SJSA1 (cell line): ENCODE results near the gene SFXN1. TPM values are rescaled to one million over a fixed set of nuclear protein-coding genes. Genes with fewer than 3 reads are reported as not detected.
A peak's percentile ranks its signal among the peaks of the same experiment; 100 is the strongest.
"Not testable (repeated sequence)": the region's sequence is repeated elsewhere in the genome, so short reads cannot be mapped to it uniquely, and the experiment has no call there.

ENCODE experiments used
- DNase-seq, 2 experiments: peaks; one replicate each; pipeline ENCODE4 v3.0.0-alpha.2; 2015 to 2020; ENCODE audit warnings: low spot score in 2 of 2, low read depth in 1 of 2
- H3K27ac ChIP-seq: fragments of 250-450 bp; sonication (Bioruptor Pico); 2 replicates; pipeline ENCODE4 v1.5.1; 2020; ENCODE audit warnings: mild to moderate bottlenecking, moderate library complexity
- H3K27me3 ChIP-seq: fragments of 250-450 bp; sonication (Bioruptor Pico); replicated peaks from 2 replicates; pipeline ENCODE4 v1.5.1; 2020; ENCODE audit warnings: mild to moderate bottlenecking, moderate library complexity
- H3K36me3 ChIP-seq: fragments of 250-450 bp; sonication (Bioruptor Pico); 2 replicates; pipeline ENCODE4 v1.5.1; 2020; ENCODE audit warnings: mild to moderate bottlenecking
- H3K4me1 ChIP-seq: fragments of 250-450 bp; sonication (Bioruptor Pico); replicated peaks from 2 replicates; pipeline ENCODE4 v1.6.1; 2021; ENCODE audit warnings: mild to moderate bottlenecking
- H3K4me3 ChIP-seq: fragments of 250-450 bp; sonication (Bioruptor Pico); 2 replicates; pipeline ENCODE4 v1.5.1; 2020; ENCODE audit warnings: mild to moderate bottlenecking
- H3K9me3 ChIP-seq: fragments of 250-450 bp; sonication (Bioruptor Pico); replicated peaks from 2 replicates; pipeline ENCODE4 v1.5.1; 2020; ENCODE audit warnings: mild to moderate bottlenecking
- total RNA-seq: library from RNA; depleted of rRNA; stranded (reverse); fragments of >200 nt; shearing (Covaris generic); gene quantifications from 2 replicates; pipeline ENCODE4 v1.2.3, GENCODE V29; 2014

Gene SFXN1
- total RNA-seq, 1 experiment from 2014 or later: 207 TPM

- Histone ChIP-seq H3K36me3 (peaks cover 94% of the 10 kb centered on the region), H3K4me3 (no peak overlapping the region), H3K27ac (no peak overlapping the region), H3K4me1 (peaks cover 20% of the 10 kb centered on the region), H3K9me3 (no peaks in the 10 kb centered on the region), H3K27me3 (no peaks in the 10 kb centered on the region)
- no peak for DNase-seq
Observed at GRCh38 chr5:175520873-175521272, 42.5 kb downstream of the SFXN1 start.

- H3K4me3 ChIP-seq: no peak overlapping the region
- H3K27me3 ChIP-seq: no peaks in the 10 kb centered on the region
- H3K27ac ChIP-seq: no peak overlapping the region
- H3K9me3 ChIP-seq: no peaks in the 10 kb centered on the region
- H3K36me3 ChIP-seq: peaks cover 92% of the 10 kb centered on the region
- peak in 1 of 2 experiments; percentile 17 for DNase-seq
- peaks cover 20% of the 10 kb centered on the region for H3K4me1 ChIP-seq
Observed at GRCh38 chr5:175521313-175521833, 43.0 kb downstream of the SFXN1 start.

- no peaks in the 10 kb centered on the region for H3K9me3 ChIP-seq
- no peak overlapping the region for H3K4me3 ChIP-seq
- H3K27me3 ChIP-seq: no peaks in the 10 kb centered on the region
- no peak for DNase-seq
- H3K36me3 ChIP-seq: peaks cover 87% of the 10 kb centered on the region
- H3K4me1 ChIP-seq: peaks cover 3% of the 10 kb centered on the region
- H3K27ac ChIP-seq: no peak overlapping the region
Observed at GRCh38 chr5:175523292-175523691, 44.9 kb downstream of the SFXN1 start.

- H3K36me3 ChIP-seq: peaks cover 83% of the 10 kb centered on the region
- H3K27me3 ChIP-seq: no peaks in the 10 kb centered on the region
- no peak overlapping the region for H3K27ac ChIP-seq
- no peaks in the 10 kb centered on the region for H3K9me3 ChIP-seq
- DNase-seq: no peak
- no peak overlapping the region for H3K4me3 ChIP-seq
- H3K4me1 ChIP-seq: no peaks in the 10 kb centered on the region
Observed at GRCh38 chr5:175524211-175524610, 45.9 kb downstream of the SFXN1 start.

- H3K4me1 ChIP-seq: no peaks in the 10 kb centered on the region
- H3K27me3 ChIP-seq: no peaks in the 10 kb centered on the region
- H3K4me3 ChIP-seq: no peak overlapping the region
- no peak overlapping the region for H3K27ac ChIP-seq
- H3K36me3 ChIP-seq: peaks cover 77% of the 10 kb centered on the region
- peak in 1 of 2 experiments; percentile 26 for DNase-seq
- H3K9me3 ChIP-seq: no peaks in the 10 kb centered on the region
Observed at GRCh38 chr5:175526691-175527090, 48.3 kb downstream of the SFXN1 start.

- Histone ChIP-seq H3K9me3 (0 out of 2 replicates have a peak, but pooled peaks cover 3% of the 10 kb centered on the region), H3K27ac (no peak overlapping the region), H3K4me1 (peaks cover 7% of the 10 kb centered on the region; the same call in 1 of the 2 replicates), H3K27me3 (0 out of 2 replicates have a peak, but pooled peaks cover 7% of the 10 kb centered on the region), H3K36me3 (peaks cover 42% of the 10 kb centered on the region), H3K4me3 (no peak overlapping the region)
- no peak for DNase-seq
Observed at GRCh38 chr5:175531361-175531760, 53.0 kb downstream of the SFXN1 start.

- H3K36me3 ChIP-seq: peaks cover 23% of the 10 kb centered on the region
- 0 out of 2 replicates have a peak, but pooled peaks cover 7% of the 10 kb centered on the region for H3K27me3 ChIP-seq
- 0 out of 2 replicates have a peak, but pooled peaks cover 3% of the 10 kb centered on the region for H3K9me3 ChIP-seq
- H3K4me3 ChIP-seq: no peak overlapping the region
- H3K4me1 ChIP-seq: peaks cover 7% of the 10 kb centered on the region; the same call in 1 of the 2 replicates
- peak; percentile 70 to 80 for DNase-seq
- H3K27ac ChIP-seq: no peak overlapping the region
Observed at GRCh38 chr5:175534070-175534932, 55.9 kb downstream of the SFXN1 start.

GRCh38 chr5:175535331-175535730 lies 57.0 kb downstream of the SFXN1 start:
- DNase-seq, H3K27me3 ChIP-seq, H3K4me3 ChIP-seq, H3K27ac ChIP-seq, H3K9me3 ChIP-seq, H3K4me1 ChIP-seq: not testable (repeated sequence)
- peaks cover 13% of the 10 kb centered on the region; the same call in 1 of the 2 replicates for H3K36me3 ChIP-seq

GRCh38 chr5:175535796-175536195 lies 57.4 kb downstream of the SFXN1 start:
- DNase-seq: no peak
- peaks cover 7% of the 10 kb centered on the region; the same call in 1 of the 2 replicates for H3K4me1 ChIP-seq
- 0 out of 2 replicates have a peak, but pooled peaks cover 7% of the 10 kb centered on the region for H3K27me3 ChIP-seq
- no peak overlapping the region for H3K4me3 ChIP-seq
- 0 out of 2 replicates have a peak, but pooled peaks cover 3% of the 10 kb centered on the region for H3K9me3 ChIP-seq
- H3K36me3 ChIP-seq: 0 out of 2 replicates have a peak, but pooled peaks cover 9% of the 10 kb centered on the region
- no peak overlapping the region for H3K27ac ChIP-seq

- Histone ChIP-seq H3K27ac (no peak overlapping the region), H3K36me3 (no peaks in the 10 kb centered on the region), H3K4me1 (peaks cover 7% of the 10 kb centered on the region; the same call in 1 of the 2 replicates), H3K27me3 (peaks cover 7% of the 10 kb centered on the region; the same call in 1 of the 2 replicates), H3K9me3 (0 out of 2 replicates have a peak, but pooled peaks cover 3% of the 10 kb centered on the region), H3K4me3 (no peak overlapping the region)
- no peak for DNase-seq
Observed at GRCh38 chr5:175538576-175538975, 60.2 kb downstream of the SFXN1 start.

- Histone ChIP-seq H3K36me3 (no peaks in the 10 kb centered on the region), H3K4me1 (no peaks in the 10 kb centered on the region), H3K4me3 (no peak overlapping the region), H3K9me3 (no peaks in the 10 kb centered on the region), H3K27ac (no peak overlapping the region), H3K27me3 (no peaks in the 10 kb centered on the region; the same call in none of the 2 replicates)
- peak in 1 of 2 experiments; percentile 7 for DNase-seq
Observed at GRCh38 chr5:175539936-175540335, 61.6 kb downstream of the SFXN1 start.

GRCh38 chr5:175541264-175541663 lies 62.9 kb downstream of the SFXN1 start:
- no peak for DNase-seq
- H3K27me3 ChIP-seq: no peaks in the 10 kb centered on the region; the same call in none of the 2 replicates
- H3K27ac ChIP-seq: no peak overlapping the region
- H3K4me3 ChIP-seq: no peak overlapping the region
- no peaks in the 10 kb centered on the region for H3K36me3 ChIP-seq
- H3K9me3 ChIP-seq: no peaks in the 10 kb centered on the region
- H3K4me1 ChIP-seq: no peaks in the 10 kb centered on the region

GRCh38 chr5:175542232-175542965 lies 64.0 kb downstream of the SFXN1 start:
- Histone ChIP-seq H3K27ac (no peak overlapping the region), H3K36me3 (no peaks in the 10 kb centered on the region), H3K4me3 (no peak overlapping the region), H3K27me3 (no peaks in the 10 kb centered on the region; the same call in none of the 2 replicates), H3K9me3 (no peaks in the 10 kb centered on the region), H3K4me1 (no peaks in the 10 kb centered on the region)
- DNase-seq: no peak
